Panc1 (cell line): Measurements from ENCODE around the gene OSBPL10. TPM values are rescaled to one million over a fixed set of nuclear protein-coding genes. Genes with fewer than 3 reads are reported as not detected.

Experiments used
- ATAC-seq: fragments of 200-7000 bp; cut with Tn5 transposase; 2 replicates; pipeline ENCODE4 v1.9.1; 2020; ENCODE audit warnings: mild to moderate bottlenecking, moderate library complexity
- BruUV-seq: library from RNA; stranded (reverse); fragments of 400-500 nt; replicated peaks from 2 replicates; lab custom pipeline; 2021; lab: Mats Ljungman, UMichigan
- CTCF ChIA-PET: fragments of 300-600 bp; sonication (Branson Sonifier 250); formaldehyde crosslinking; loops from one replicate; lab custom pipeline; 2022; ENCODE audit warnings: antibody characterized with exemption; lab: Charles Lee
- POLR2A ChIA-PET: fragments of 300-600 bp; sonication (Branson Sonifier 250); formaldehyde crosslinking; loops from one replicate; lab custom pipeline; 2022; ENCODE audit warnings: antibody characterized with exemption; lab: Charles Lee
- DNase-seq: peaks from one replicate; pipeline ENCODE4 v3.0.0-alpha.2; 2010; ENCODE audit warnings: low read depth, low spot score
- H3K27ac ChIP-seq: 2 replicates; pipeline ENCODE4 v1.5.1; 2011; ENCODE audit warnings: mild to moderate bottlenecking, low read length, inconsistent platforms
- H3K27me3 ChIP-seq: fragments of 200-500 bp; sonication (Bioruptor generic); 2 replicates; pipeline ENCODE4 v1.6.0; 2014; ENCODE audit warnings: low read length, inconsistent platforms; ENCODE audit not compliant: control insufficient read depth, insufficient read depth
- H3K36me3 ChIP-seq: fragments of 200-500 bp; sonication (Bioruptor generic); 2 replicates; pipeline ENCODE4 v1.5.1; 2014; ENCODE audit warnings: inconsistent platforms, mild to moderate bottlenecking, low read length, moderate library complexity; ENCODE audit not compliant: control insufficient read depth, insufficient read depth
- H3K4me1 ChIP-seq: 2 replicates; pipeline ENCODE4 v1.5.1; 2011; ENCODE audit warnings: inconsistent platforms, mild to moderate bottlenecking, low read length, moderate library complexity; ENCODE audit not compliant: control insufficient read depth, insufficient read depth
- H3K4me3 ChIP-seq, 2 experiments: 2 replicates each; pipeline ENCODE4 v1.5.1; 2011 to 2012; ENCODE audit warnings: low read depth in 2 of 2, low read length in 2 of 2, mild to moderate bottlenecking in 2 of 2, inconsistent platforms in 1 of 2, moderate library complexity in 1 of 2
- H3K9me3 ChIP-seq: fragments of 200-500 bp; sonication (Bioruptor generic); 2 replicates; pipeline ENCODE4 v1.5.1; 2014; ENCODE audit warnings: low read depth, mild to moderate bottlenecking, inconsistent platforms, low read length, moderate library complexity; ENCODE audit not compliant: control insufficient read depth, insufficient read depth
- CTCF ChIP-seq: fragments of 450-650 bp; IDR thresholded peaks from 2 replicates; pipeline ENCODE4 v1.5.1; 2017; ENCODE audit warnings: mild to moderate bottlenecking
- POLR2AphosphoS5 ChIP-seq: IDR thresholded peaks from 2 replicates; pipeline ENCODE4 v1.6.1; 2012; ENCODE audit warnings: mild to moderate bottlenecking, low read depth, low read length, moderate library complexity
- REST ChIP-seq, 2 experiments: IDR thresholded peaks; 2 replicates each; pipeline ENCODE4 v1.6.1; 2011 to 2012; ENCODE audit warnings: low read depth in 2 of 2, control low read depth in 1 of 2, low read length in 1 of 2, mild to moderate bottlenecking in 1 of 2, moderate library complexity in 1 of 2; ENCODE audit not compliant: insufficient read depth in 1 of 2
- SIN3A ChIP-seq: IDR thresholded peaks from 2 replicates; pipeline ENCODE4 v1.6.1; 2012; ENCODE audit warnings: low read depth, mild to moderate bottlenecking, low read length, moderate library complexity, borderline replicate concordance; ENCODE audit not compliant: insufficient read depth
- TCF7L2 ChIP-seq: IDR thresholded peaks from 2 replicates; pipeline ENCODE4 v1.6.1; 2011; ENCODE audit warnings: mild to moderate bottlenecking, low read depth, low read length, inconsistent platforms
- in situ Hi-C: cut with HindIII; loops from 2 replicates; pipeline ENCODE4 v1.10.0; 2016; ENCODE audit warnings: low sequenced_read_pairs, low pct_unique_long_range_greater_than_20kb
- intact Hi-C: fragments of 100-400 bp; cut with micrococcal nuclease; formaldehyde crosslinking; loops from one replicate; pipeline ENCODE4 v1.10.0; 2022; ENCODE audit not compliant: unreplicated experiment
- total RNA-seq: library from RNA; stranded (reverse); gene quantifications from one replicate; pipeline ENCODE4 v1.2.1, GENCODE V29; 2021; ENCODE audit not compliant: unreplicated experiment

Gene OSBPL10
- total RNA-seq, 1 experiment from 2014 or later = 88.1 TPM

- BruUV-seq = no TSS peak
- POLR2A ChIA-PET = no interaction called here
- TF ChIP-seq CTCF (no peak), SIN3A (no peak), POLR2AphosphoS5 (0 out of 2 replicates have a peak, but pooled peaks have one; percentile 17), TCF7L2 (peak; percentile 95)
- peaks cover 56% of the 10 kb centered on the region for H3K4me1 ChIP-seq
- H3K27me3 ChIP-seq = no peaks in the 10 kb centered on the region
- no peaks in the 10 kb centered on the region for H3K36me3 ChIP-seq
- in situ Hi-C loops (no loop called here), intact Hi-C loops (no loop called here)
- CTCF ChIA-PET = no interaction called here
- ATAC-seq (peak; percentile 56), DNase-seq (no peak)
- peak overlapping the region; percentile 99 for H3K27ac ChIP-seq
- no peaks in the 10 kb centered on the region for H3K9me3 ChIP-seq
- peak overlapping the region; percentile 5 to 27; a peak in 3 of 4 replicates for H3K4me3 ChIP-seq
Measured at GRCh38 chr3:31968369-31968926, 12.6 kb downstream of the OSBPL10 start.

- DNase-seq (no peak), ATAC-seq (no peak)
- BruUV-seq = no TSS peak
- POLR2A ChIA-PET = no interaction called here
- in situ Hi-C loops = no loop called here
- H3K27ac ChIP-seq = peak overlapping the region; percentile 99
- intact Hi-C loops = no loop called here
- no peaks in the 10 kb centered on the region for H3K36me3 ChIP-seq
- peak overlapping the region in 1 of 2 experiments; percentile 5; a peak in 1 of 4 replicates for H3K4me3 ChIP-seq
- H3K4me1 ChIP-seq = peaks cover 52% of the 10 kb centered on the region
- TF ChIP-seq REST (IDR thresholded peaks at IDR 0.05; ENCODE audit: insufficient read depth in 1 of 2, low read depth in 2 of 2, low read length in 1 of 2) (no peak), CTCF (no peak)
- H3K9me3 ChIP-seq = no peaks in the 10 kb centered on the region
- H3K27me3 ChIP-seq = no peaks in the 10 kb centered on the region
- CTCF ChIA-PET = no interaction called here
Measured at GRCh38 chr3:31967592-31967991, 13.5 kb downstream of the OSBPL10 start.
